Measurements from ENCODE around the gene SEC23A.

DNA sequence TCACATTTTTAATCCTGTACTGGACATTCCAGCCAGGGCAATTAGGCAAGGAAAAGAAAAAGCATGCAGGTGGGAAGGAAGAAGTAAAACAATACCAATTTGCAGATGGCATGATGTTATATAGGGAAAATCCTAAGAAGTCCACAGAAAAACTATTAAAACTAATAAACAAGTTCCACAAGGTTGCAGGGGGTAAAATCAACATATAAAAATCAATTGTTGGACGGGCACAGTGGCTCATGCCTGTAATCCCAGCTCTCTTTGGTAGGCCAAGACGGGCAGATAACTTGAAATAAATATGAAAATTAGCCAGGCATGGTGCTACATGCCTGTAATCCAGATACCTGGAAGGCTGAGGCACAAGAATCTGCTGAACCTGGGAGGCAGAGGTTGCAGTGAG, 31.9 kb downstream of the SEC23A start:
- no peak for TF ChIP-seq EZH2 (IDR thresholded peaks at IDR 0.05; ENCODE audit: borderline replicate concordance, low read depth, low read length, severe bottlenecking)
- TF ChIP-seq, protein P1, sequence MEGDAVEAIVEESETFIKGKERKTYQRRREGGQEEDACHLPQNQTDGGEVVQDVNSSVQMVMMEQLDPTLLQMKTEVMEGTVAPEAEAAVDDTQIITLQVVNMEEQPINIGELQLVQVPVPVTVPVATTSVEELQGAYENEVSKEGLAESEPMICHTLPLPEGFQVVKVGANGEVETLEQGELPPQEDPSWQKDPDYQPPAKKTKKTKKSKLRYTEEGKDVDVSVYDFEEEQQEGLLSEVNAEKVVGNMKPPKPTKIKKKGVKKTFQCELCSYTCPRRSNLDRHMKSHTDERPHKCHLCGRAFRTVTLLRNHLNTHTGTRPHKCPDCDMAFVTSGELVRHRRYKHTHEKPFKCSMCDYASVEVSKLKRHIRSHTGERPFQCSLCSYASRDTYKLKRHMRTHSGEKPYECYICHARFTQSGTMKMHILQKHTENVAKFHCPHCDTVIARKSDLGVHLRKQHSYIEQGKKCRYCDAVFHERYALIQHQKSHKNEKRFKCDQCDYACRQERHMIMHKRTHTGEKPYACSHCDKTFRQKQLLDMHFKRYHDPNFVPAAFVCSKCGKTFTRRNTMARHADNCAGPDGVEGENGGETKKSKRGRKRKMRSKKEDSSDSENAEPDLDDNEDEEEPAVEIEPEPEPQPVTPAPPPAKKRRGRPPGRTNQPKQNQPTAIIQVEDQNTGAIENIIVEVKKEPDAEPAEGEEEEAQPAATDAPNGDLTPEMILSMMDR (IDR thresholded peaks at IDR 0.05; ENCODE audit: borderline replicate concordance, extremely low read depth, low read length, poor library complexity, severe bottlenecking), result no peak
